ENCODE data around the gene TAPT1.

The TAPT1 gene

GRCh38 chr4:16110661-16111290, 115.5 kb downstream of the TAPT1 start:
- peaks cover 11% of the 10 kb centered on the region for H3K27me3 Mint-ChIP-seq
- H3K9me3 Mint-ChIP-seq, result peaks cover 3% of the 10 kb centered on the region
- H3K4me3 Mint-ChIP-seq, result no peak overlapping the region
- no peaks in the 10 kb centered on the region for H3K4me1 Mint-ChIP-seq
- ATAC-seq, result no peak
- H3K36me3 Mint-ChIP-seq, result no peaks in the 10 kb centered on the region
- no peak overlapping the region for H3K27ac Mint-ChIP-seq
